ENCODE results near the gene MT1M.
"Not testable (repeated sequence)": the region's sequence is repeated elsewhere in the genome, so short reads cannot be mapped to it uniquely, and the experiment has no call there.

DNA sequence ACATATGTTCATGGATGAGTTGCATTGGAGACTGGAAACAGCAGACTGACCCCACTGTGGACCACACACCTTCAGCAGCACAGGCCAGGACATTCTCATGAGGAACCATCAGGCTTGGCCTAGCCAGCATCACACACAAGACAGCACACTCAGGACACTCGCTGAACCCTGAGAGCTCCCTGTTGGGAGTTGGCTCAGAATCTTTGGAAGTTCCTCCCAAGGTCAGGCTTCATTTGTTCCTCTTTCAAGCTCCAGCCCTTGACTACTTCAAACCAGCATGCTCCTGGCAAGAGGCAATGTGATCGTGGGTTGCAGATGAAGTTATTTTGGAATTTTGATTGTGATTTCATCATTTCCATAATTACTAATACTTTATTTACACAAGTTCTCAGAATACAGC, 39.2 kb downstream of the MT1M start:
- TF ChIP-seq POLR2AphosphoS5 (IDR thresholded peaks at IDR 0.05; ENCODE audit: borderline replicate concordance, low read depth, low read length); EZH2 (IDR thresholded peaks at IDR 0.05): not testable (repeated sequence)
